ENCODE data around the gene UQCR10.
A peak's percentile ranks its signal among the peaks of the same experiment; 100 is the strongest.

Gene UQCR10

GRCh38 chr22:29803190-29803589, 36.0 kb downstream of the UQCR10 start:
- Mint-ChIP-seq H3K9me3 (no peaks in the 10 kb centered on the region), H3K4me3 (no peak overlapping the region), H3K27ac (peak overlapping the region in 1 of 2 donors; percentile 25), H3K27me3 (no peaks in the 10 kb centered on the region), H3K4me1 (ENCODE audit: low read depth in 2 of 2) (no peaks in the 10 kb centered on the region), H3K36me3 (ENCODE audit: insufficient read depth) (peaks cover 67% of the 10 kb centered on the region)
- DNase-seq, result no peak
- ATAC-seq (replicated peaks), result no peak

DNA sequence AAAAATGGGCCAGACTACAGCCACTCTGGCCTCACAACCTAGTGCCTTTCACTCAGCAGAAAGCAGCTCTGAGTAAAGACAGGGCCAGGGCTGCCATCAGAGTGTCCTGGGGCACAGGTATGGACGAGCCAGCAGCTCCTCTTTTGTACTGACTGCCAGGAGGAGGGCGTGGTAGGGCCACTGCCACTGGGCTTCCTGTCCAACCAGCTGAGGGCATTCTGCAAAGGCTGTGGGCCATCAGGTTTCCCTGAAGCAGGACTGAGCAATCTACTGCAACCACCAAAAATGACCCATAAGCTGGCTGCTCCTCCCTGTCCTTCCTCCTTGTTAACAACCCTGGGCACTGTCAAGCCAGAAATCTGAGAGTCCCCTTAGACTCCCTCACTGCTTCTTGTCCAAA, 37.8 kb downstream of the UQCR10 start:
- DNase-seq, result no peak

DNA sequence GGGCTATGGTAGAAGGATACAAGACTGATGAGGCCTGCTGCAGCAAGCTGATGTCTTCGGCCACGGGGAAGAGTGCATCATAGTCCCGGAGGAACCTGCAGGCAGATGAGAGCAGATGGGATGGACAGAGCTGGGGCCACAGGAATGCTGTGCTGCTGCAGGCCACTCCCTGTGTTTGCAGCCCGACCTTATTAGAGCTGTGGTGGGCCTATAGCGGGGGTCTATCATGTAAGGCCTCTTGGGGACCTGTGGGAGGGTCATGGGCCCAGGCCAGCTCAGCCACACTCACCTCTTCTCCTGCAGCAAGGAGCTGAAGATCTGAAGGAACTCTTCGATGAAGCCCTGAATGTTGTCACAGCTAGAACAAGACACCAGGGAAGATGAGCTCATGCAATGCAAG, 39.0 kb downstream of the UQCR10 start:
- peaks cover 0 to 2% of the 10 kb centered on the region in 2 donors for H3K4me1 Mint-ChIP-seq (ENCODE audit: low read depth in 2 of 2)
- H3K27ac Mint-ChIP-seq, result peak overlapping the region; percentile 4 to 85
- H3K36me3 Mint-ChIP-seq (ENCODE audit: insufficient read depth), result peaks cover 76% of the 10 kb centered on the region
- ATAC-seq (replicated peaks) (no peak), DNase-seq (no peak)
- H3K27me3 Mint-ChIP-seq, result no peaks in the 10 kb centered on the region
- no peaks in the 10 kb centered on the region for H3K9me3 Mint-ChIP-seq
- no peak overlapping the region for H3K4me3 Mint-ChIP-seq

More for the DNA sequence above, 37.8 kb downstream of the UQCR10 start:
- no peak overlapping the region for H3K27ac Mint-ChIP-seq
- H3K4me3 Mint-ChIP-seq, result no peak overlapping the region
- ATAC-seq (replicated peaks), result no peak
- H3K36me3 Mint-ChIP-seq (ENCODE audit: insufficient read depth), result peaks cover 76% of the 10 kb centered on the region
- H3K4me1 Mint-ChIP-seq (ENCODE audit: low read depth in 2 of 2), result peaks cover 0 to under 1% of the 10 kb centered on the region in 2 donors
- H3K9me3 Mint-ChIP-seq, result no peaks in the 10 kb centered on the region
- H3K27me3 Mint-ChIP-seq, result no peaks in the 10 kb centered on the region

GRCh38 chr22:29810216-29810615, 43.0 kb downstream of the UQCR10 start:
- Mint-ChIP-seq H3K4me1 (ENCODE audit: low read depth in 2 of 2) (peaks cover 0 to 2% of the 10 kb centered on the region in 2 donors), H3K4me3 (no peak overlapping the region), H3K27ac (no peak overlapping the region), H3K36me3 (ENCODE audit: insufficient read depth) (peaks cover 83% of the 10 kb centered on the region), H3K27me3 (no peaks in the 10 kb centered on the region), H3K9me3 (no peaks in the 10 kb centered on the region)
- DNase-seq (no peak), ATAC-seq (replicated peaks) (no peak)

DNA sequence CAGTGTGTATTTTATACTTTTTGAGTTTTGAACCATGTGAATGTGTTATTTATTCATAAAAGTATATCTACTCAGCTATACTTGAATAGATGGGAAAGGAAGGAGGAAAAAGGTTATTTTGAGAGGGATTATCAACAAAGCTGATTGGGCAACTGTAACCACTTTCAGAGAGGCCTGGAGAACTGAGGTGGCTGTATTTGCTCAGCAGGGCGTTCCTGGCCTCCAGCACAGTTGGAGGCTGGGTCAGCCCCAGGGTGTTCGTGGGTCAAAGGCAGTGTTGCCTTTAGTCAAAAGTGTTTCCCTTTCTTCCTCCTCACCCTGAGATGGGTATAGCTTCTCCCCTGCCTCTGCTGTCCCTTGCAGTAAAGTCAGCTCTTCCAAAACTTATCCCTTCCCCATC, 44.2 kb downstream of the UQCR10 start:
- Mint-ChIP-seq H3K4me3 (no peak overlapping the region), H3K27ac (no peak overlapping the region), H3K4me1 (ENCODE audit: low read depth in 2 of 2) (peaks cover 0 to 2% of the 10 kb centered on the region in 2 donors), H3K36me3 (ENCODE audit: insufficient read depth) (peaks cover 79% of the 10 kb centered on the region), H3K27me3 (no peaks in the 10 kb centered on the region), H3K9me3 (no peaks in the 10 kb centered on the region)
- ATAC-seq (replicated peaks), result no peak
- DNase-seq, result no peak

DNA sequence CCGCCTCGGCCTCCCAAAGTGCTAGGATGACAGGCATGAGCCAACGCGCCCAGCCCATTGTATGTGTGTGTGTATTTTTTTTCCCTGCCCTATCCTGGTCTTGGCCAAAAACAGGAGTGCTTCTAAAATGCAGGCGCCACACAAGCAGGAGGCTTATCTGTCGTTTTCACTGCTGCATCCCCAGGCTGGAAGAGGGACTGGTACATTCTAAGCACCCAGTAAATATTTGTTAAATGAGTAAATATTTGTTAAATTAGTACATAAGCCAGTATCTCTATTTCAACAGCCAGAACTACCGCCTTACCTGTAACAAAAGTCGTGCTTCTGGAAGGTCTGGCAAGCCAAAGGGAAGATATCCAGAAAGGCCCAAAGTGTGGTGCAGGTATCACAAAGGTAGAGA, 46.0 kb downstream of the UQCR10 start:
- no peak for DNase-seq
- H3K27me3 Mint-ChIP-seq, result no peaks in the 10 kb centered on the region
- no peaks in the 10 kb centered on the region for H3K9me3 Mint-ChIP-seq
- peaks cover 68% of the 10 kb centered on the region for H3K36me3 Mint-ChIP-seq (ENCODE audit: insufficient read depth)
- no peak for ATAC-seq (replicated peaks)
- no peak overlapping the region for H3K4me3 Mint-ChIP-seq
- no peak overlapping the region for H3K27ac Mint-ChIP-seq
- peaks cover 0 to 2% of the 10 kb centered on the region in 2 donors for H3K4me1 Mint-ChIP-seq (ENCODE audit: low read depth in 2 of 2)

DNA sequence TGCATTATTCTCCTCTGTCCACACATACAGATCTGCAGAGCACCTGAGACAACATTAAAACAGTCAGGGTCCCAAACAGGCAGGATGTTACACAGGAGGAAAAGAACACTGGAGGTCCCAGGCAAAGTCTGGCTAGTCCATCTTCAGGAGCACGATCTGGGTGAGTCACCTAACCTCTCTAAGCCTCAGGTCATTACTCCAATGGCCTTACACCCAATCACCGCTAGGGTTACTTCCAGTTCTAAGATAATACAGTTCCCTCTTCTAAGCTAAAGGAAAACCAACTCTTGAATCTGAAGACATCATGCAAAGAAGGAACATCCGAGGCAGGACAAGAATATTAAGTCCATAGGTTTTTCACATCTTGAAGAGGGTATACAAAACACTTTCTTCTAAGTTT, 46.4 kb downstream of the UQCR10 start:
- no peaks in the 10 kb centered on the region for H3K9me3 Mint-ChIP-seq
- H3K4me1 Mint-ChIP-seq (ENCODE audit: low read depth in 2 of 2), result peaks cover 0 to 2% of the 10 kb centered on the region in 2 donors
- no peak overlapping the region for H3K27ac Mint-ChIP-seq
- H3K27me3 Mint-ChIP-seq, result no peaks in the 10 kb centered on the region
- ATAC-seq (replicated peaks), result no peak
- no peak overlapping the region for H3K4me3 Mint-ChIP-seq
- H3K36me3 Mint-ChIP-seq (ENCODE audit: insufficient read depth), result peaks cover 63% of the 10 kb centered on the region
- DNase-seq, result no peak

DNA sequence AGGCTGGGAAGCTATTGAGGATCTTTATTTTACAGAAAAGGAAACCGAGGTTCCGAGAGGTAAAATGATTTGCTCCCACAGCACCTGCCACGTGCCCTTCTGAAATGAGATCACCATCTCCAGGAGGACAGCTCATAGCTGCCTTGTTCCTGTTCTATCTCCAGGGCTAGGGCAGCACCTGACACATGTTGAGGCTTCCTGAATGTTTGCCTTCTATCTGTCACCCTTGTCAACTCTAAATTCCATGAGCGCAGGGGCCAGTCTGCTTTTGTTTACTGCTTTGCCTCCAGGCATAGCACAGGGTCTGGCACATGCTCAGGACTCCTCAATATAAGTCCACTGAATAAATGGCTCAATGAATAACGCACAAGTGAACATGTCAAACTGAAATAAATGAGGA, 46.8 kb downstream of the UQCR10 start:
- H3K27ac Mint-ChIP-seq, result peak overlapping the region in 1 of 2 donors; percentile 54
- H3K4me3 Mint-ChIP-seq, result no peak overlapping the region
- no peaks in the 10 kb centered on the region for H3K27me3 Mint-ChIP-seq
- ATAC-seq (replicated peaks) (no peak), DNase-seq (no peak)
- H3K4me1 Mint-ChIP-seq (ENCODE audit: low read depth in 2 of 2), result peaks cover 0 to 2% of the 10 kb centered on the region in 2 donors
- no peaks in the 10 kb centered on the region for H3K9me3 Mint-ChIP-seq
- peaks cover 60% of the 10 kb centered on the region for H3K36me3 Mint-ChIP-seq (ENCODE audit: insufficient read depth)

GRCh38 chr22:29815580-29815979, 48.4 kb downstream of the UQCR10 start:
- no peak overlapping the region for H3K4me3 Mint-ChIP-seq
- H3K4me1 Mint-ChIP-seq (ENCODE audit: low read depth in 2 of 2), result no peaks in the 10 kb centered on the region
- no peak overlapping the region for H3K27ac Mint-ChIP-seq
- DNase-seq, result no peak
- ATAC-seq (replicated peaks), result no peak
- H3K9me3 Mint-ChIP-seq, result no peaks in the 10 kb centered on the region
- H3K27me3 Mint-ChIP-seq, result no peaks in the 10 kb centered on the region
- peaks cover 61% of the 10 kb centered on the region for H3K36me3 Mint-ChIP-seq (ENCODE audit: insufficient read depth)

GRCh38 chr22:29816128-29816527, 49.0 kb downstream of the UQCR10 start:
- DNase-seq (no peak), ATAC-seq (replicated peaks) (no peak)
- Mint-ChIP-seq H3K27ac (no peak overlapping the region), H3K4me3 (no peak overlapping the region), H3K9me3 (no peaks in the 10 kb centered on the region), H3K27me3 (no peaks in the 10 kb centered on the region), H3K4me1 (ENCODE audit: low read depth in 2 of 2) (no peaks in the 10 kb centered on the region), H3K36me3 (ENCODE audit: insufficient read depth) (peaks cover 59% of the 10 kb centered on the region)

DNA sequence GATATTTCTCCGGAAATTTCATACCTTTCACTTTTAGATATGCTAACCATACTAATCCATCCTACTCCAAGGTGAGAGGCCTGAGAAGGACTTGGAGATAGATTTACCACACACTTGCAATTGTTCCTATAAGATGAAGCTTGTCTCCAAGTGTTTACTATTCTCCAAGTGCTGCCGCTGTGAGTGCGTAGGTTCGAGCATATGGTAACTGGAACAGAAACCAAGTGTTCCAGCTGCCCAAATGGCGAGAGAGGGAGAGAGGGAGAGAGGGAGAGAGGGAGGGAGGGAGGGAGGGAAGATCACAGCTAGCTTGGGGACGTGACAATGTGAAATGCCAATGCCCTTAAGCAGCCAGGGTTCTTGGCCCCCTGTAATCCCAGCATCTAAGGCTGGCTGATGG, 49.4 kb downstream of the UQCR10 start:
- H3K27me3 Mint-ChIP-seq, result no peaks in the 10 kb centered on the region
- no peaks in the 10 kb centered on the region for H3K9me3 Mint-ChIP-seq
- no peaks in the 10 kb centered on the region for H3K4me1 Mint-ChIP-seq (ENCODE audit: low read depth in 2 of 2)
- no peak overlapping the region for H3K27ac Mint-ChIP-seq
- DNase-seq (no peak), ATAC-seq (replicated peaks) (no peak)
- H3K36me3 Mint-ChIP-seq (ENCODE audit: insufficient read depth), result peaks cover 59% of the 10 kb centered on the region
- H3K4me3 Mint-ChIP-seq, result no peak overlapping the region

GRCh38 chr22:29816980-29817379, 49.8 kb downstream of the UQCR10 start:
- Mint-ChIP-seq H3K36me3 (ENCODE audit: insufficient read depth) (peaks cover 59% of the 10 kb centered on the region), H3K27ac (peak overlapping the region; percentile 2 to 72), H3K27me3 (no peaks in the 10 kb centered on the region), H3K4me3 (no peak overlapping the region), H3K9me3 (no peaks in the 10 kb centered on the region), H3K4me1 (ENCODE audit: low read depth in 2 of 2) (no peaks in the 10 kb centered on the region)
- DNase-seq, result no peak
- ATAC-seq (replicated peaks), result no peak

GRCh38 chr22:29817724-29818123, 50.6 kb downstream of the UQCR10 start:
- H3K9me3 Mint-ChIP-seq, result no peaks in the 10 kb centered on the region
- no peaks in the 10 kb centered on the region for H3K4me1 Mint-ChIP-seq (ENCODE audit: low read depth in 2 of 2)
- H3K36me3 Mint-ChIP-seq (ENCODE audit: insufficient read depth), result peaks cover 59% of the 10 kb centered on the region
- peak overlapping the region; percentile 2 to 72 for H3K27ac Mint-ChIP-seq
- ATAC-seq (replicated peaks) (no peak), DNase-seq (no peak)
- no peaks in the 10 kb centered on the region for H3K27me3 Mint-ChIP-seq
- no peak overlapping the region for H3K4me3 Mint-ChIP-seq

GRCh38 chr22:29819501-29819900, 52.3 kb downstream of the UQCR10 start:
- peak overlapping the region in 1 of 2 donors; percentile 38 for H3K27ac Mint-ChIP-seq
- peaks cover 63% of the 10 kb centered on the region for H3K36me3 Mint-ChIP-seq (ENCODE audit: insufficient read depth)
- H3K27me3 Mint-ChIP-seq, result no peaks in the 10 kb centered on the region
- no peak for ATAC-seq (replicated peaks)
- no peaks in the 10 kb centered on the region for H3K9me3 Mint-ChIP-seq
- no peaks in the 10 kb centered on the region for H3K4me1 Mint-ChIP-seq (ENCODE audit: low read depth in 2 of 2)
- no peak for DNase-seq
- no peak overlapping the region for H3K4me3 Mint-ChIP-seq

Measured in effector memory CD8-positive, alpha-beta T cell (primary cell).